Liver (tissue), 2 donors: ENCODE data around the gene PEAK1.

Experiments
- ATF3 ChIP-seq: IDR thresholded peaks from 2 replicates; pipeline ENCODE4 v1.6.1; 2016; ENCODE audit warnings: antibody characterized with exemption
- GABPA ChIP-seq, 2 donors: IDR thresholded peaks in 1 of 2; conservative IDR thresholded peaks in 1 of 2; 2 replicates each; pipeline ENCODE4 v1.6.1; 2016; ENCODE audit warnings: antibody characterized with exemption in 2 of 2, mild to moderate bottlenecking in 1 of 2, moderate library complexity in 1 of 2
- JUND ChIP-seq, 2 donors: IDR thresholded peaks; 2 replicates each; pipeline ENCODE4 v1.6.1; 2016; ENCODE audit warnings: antibody characterized with exemption in 2 of 2
- donor health status: healthy.

GRCh38 chr15:77097248-77097721 is 322.6 kb downstream of the PEAK1 start:
- TF ChIP-seq GABPA (IDR thresholded peaks at IDR 0.05 in 1 of 2, conservative IDR thresholded peaks at IDR 0.05 in 1 of 2) (no peak), ATF3 (no peak), JUND (IDR thresholded peaks at IDR 0.05) (no peak)
